CD4-positive, alpha-beta T cell treated with Interleukin-17A for 4 hours (primary cell): ENCODE data around the gene C1orf210.

Experiments
- DNase-seq: peaks from one replicate; pipeline ENCODE4 v3.0.0-alpha.2; 2020; ENCODE audit warnings: mixed read lengths

The C1orf210 gene

GRCh38 chr1:43312212-43312623 lies 26.8 kb upstream of the C1orf210 start:
- no peak for DNase-seq

GRCh38 chr1:43311521-43311920 lies 26.1 kb upstream of the C1orf210 start:
- no peak for DNase-seq

GRCh38 chr1:43309405-43310025 lies 24.1 kb upstream of the C1orf210 start:
- no peak for DNase-seq

GRCh38 chr1:43308635-43309404 lies 23.4 kb upstream of the C1orf210 start:
- no peak for DNase-seq

- no peak for DNase-seq
Observed at GRCh38 chr1:43307458-43308158, 22.2 kb upstream of the C1orf210 start.

GRCh38 chr1:43306688-43307457 lies 21.5 kb upstream of the C1orf210 start:
- DNase-seq = no peak

GRCh38 chr1:43305926-43306687 lies 20.7 kb upstream of the C1orf210 start:
- DNase-seq = no peak

GRCh38 chr1:43305461-43305860 lies 20.1 kb upstream of the C1orf210 start:
- DNase-seq = no peak

- DNase-seq = no peak
Observed at GRCh38 chr1:43304771-43305300, 19.5 kb upstream of the C1orf210 start.

GRCh38 chr1:43304314-43304681 lies 18.9 kb upstream of the C1orf210 start:
- no peak for DNase-seq

GRCh38 chr1:43303471-43304313 lies 18.3 kb upstream of the C1orf210 start:
- no peak for DNase-seq

GRCh38 chr1:43302721-43303470 lies 17.5 kb upstream of the C1orf210 start:
- no peak for DNase-seq

- no peak for DNase-seq
Observed at GRCh38 chr1:43302201-43302600, 16.8 kb upstream of the C1orf210 start.

- no peak for DNase-seq
Observed at GRCh38 chr1:43300378-43301094, 15.2 kb upstream of the C1orf210 start, which contains the start of gene TIE1. TSS of gene TIE1 (plus strand) at chr1:43300982. CDS start at chr1:43301072, 90 bp downstream.

- DNase-seq = no peak
Observed at GRCh38 chr1:43299101-43299500, 13.7 kb upstream of the C1orf210 start.

GRCh38 chr1:43298055-43298454 lies 12.7 kb upstream of the C1orf210 start:
- no peak for DNase-seq

- DNase-seq = no peak
Observed at GRCh38 chr1:43296207-43296606, 10.8 kb upstream of the C1orf210 start.

GRCh38 chr1:43294761-43295160 lies 9.4 kb upstream of the C1orf210 start:
- no peak for DNase-seq
